GM15510 (cell line): Measurements from ENCODE around the gene C1orf21.

ENCODE experiments used
- POLR2A ChIP-seq: IDR thresholded peaks from 3 replicates; pipeline ENCODE4 v1.6.1; 2011; ENCODE audit warnings: borderline replicate concordance; ENCODE audit not compliant: insufficient read length; ENCODE audit errors: extremely low read depth

C1orf21 gene

DNA sequence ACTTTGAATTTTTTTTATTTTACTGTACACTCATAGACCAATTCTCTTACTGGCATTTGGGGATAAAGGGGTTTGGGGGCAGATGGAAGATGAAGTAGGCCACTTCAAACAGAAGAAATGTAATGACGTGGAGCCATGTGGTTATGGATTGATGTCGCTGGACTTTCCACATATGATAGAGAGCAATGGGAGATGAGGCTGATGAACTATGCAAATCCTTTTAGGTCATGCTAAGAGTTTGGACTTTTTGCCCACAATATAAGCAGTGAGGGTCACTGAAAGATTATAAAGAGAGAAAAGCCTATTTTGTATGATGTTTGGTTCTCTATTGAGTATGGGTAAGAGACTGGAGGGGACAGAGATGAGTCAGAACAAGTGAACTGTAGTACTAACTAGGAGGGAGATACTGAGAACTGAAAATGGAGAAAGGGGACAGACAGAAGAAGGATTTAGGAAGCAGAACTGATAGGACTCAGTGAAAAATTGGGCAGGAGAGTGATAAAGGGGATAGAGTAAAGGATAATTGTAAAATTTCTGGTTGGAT, 9.2 kb downstream of the C1orf21 start:
- TF ChIP-seq POLR2A = no peak

GRCh38 chr1:184399192-184399847, 12.5 kb downstream of the C1orf21 start:
- TF ChIP-seq POLR2A = no peak

GRCh38 chr1:184403961-184404726, 17.3 kb downstream of the C1orf21 start:
- TF ChIP-seq POLR2A = no peak

DNA sequence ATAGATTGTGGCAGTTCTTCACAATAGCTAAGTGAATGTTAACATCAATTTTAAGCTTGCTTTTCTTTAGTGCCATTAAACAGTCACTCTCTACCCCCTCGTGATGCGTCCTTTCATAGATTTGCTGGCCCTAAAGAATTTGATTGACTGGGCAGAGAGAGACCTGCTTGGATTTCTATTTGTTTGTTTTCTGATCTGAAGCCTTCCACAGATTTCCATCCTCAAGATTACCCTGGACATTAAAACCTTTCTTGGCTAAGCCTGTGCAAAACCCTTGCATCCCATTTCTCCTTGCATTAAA, 17.8 kb downstream of the C1orf21 start:
- TF ChIP-seq POLR2A = no peak

DNA sequence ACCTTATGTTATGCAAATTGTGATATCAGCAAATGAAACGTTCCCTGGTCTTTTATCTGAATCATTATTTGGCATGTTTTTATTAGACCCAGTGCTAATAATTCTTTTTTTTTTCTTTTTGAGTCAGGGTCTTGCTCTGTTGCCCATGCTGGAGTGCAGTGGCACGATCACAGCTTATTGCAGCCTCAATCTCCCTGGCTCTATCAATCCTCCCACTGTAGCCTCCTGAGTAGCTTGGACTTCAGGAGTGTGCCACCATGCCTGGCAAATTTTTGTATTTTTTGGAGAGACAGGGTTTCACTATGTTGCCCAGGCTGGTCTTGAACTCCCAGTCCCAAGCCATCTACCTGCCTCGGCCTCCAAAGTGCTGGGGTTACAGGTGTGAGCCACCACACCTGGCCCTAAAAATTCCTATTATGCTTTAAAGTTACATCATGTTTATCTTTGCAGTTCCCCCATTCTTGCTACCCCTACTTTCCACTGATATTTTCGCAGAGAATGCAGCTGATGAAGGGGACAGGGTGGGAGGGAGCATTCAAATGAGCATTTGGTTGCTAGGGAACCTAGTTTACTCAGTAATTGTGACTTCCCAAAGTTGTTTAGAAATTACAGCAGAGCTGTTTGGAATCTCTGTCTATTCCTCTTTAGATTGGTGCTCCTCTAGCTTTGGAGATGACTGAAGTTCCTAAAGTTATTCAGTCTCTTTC, 18.4 kb downstream of the C1orf21 start:
- TF ChIP-seq POLR2A = no peak

DNA sequence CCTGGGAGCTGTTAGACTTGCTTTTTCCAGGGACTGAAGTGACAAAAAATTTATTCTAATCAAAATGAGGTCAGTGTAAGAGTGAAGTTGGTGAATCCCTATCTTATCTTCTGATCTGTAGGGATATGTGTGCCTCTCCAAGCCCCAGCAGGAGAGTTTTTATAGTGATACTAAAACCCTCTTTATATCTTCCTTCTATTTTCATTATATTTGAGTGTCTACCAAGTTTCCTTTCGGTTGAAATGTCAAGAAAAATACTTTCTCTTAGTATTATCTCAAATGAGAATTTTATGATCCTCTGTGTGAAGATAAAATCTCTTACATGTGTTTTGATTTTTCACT, 18.9 kb downstream of the C1orf21 start:
- TF ChIP-seq POLR2A = no peak

- TF ChIP-seq POLR2A = no peak
Observed at GRCh38 chr1:184406479-184406878, 19.6 kb downstream of the C1orf21 start.

GRCh38 chr1:184407816-184408510, 21.1 kb downstream of the C1orf21 start:
- TF ChIP-seq POLR2A = no peak

GRCh38 chr1:184408580-184408979, 21.8 kb downstream of the C1orf21 start:
- TF ChIP-seq POLR2A = no peak

DNA sequence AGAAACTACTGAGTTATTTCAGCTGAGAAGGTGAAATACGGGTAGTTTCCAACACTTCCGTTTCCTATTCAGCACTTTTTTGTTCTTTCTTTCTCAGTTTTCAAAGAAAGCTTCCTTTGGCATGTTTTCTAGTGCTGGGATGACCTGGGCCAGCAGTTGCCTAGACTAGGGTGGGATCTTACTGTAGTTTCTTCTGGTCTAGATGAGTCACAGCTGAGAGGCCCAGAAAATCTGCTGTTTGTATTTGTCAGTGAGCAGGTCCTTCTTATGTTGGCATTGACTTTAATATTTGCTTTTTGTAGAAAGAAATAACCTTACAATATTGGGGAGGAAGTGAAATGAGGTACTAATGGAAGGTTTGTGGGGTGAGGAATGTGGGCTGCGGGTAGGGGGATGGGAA, 22.2 kb downstream of the C1orf21 start:
- no peak for TF ChIP-seq POLR2A

- no peak for TF ChIP-seq POLR2A
Observed at GRCh38 chr1:184412472-184412871, 25.6 kb downstream of the C1orf21 start.

- no peak for TF ChIP-seq POLR2A
Observed at GRCh38 chr1:184416481-184416880, 29.7 kb downstream of the C1orf21 start.

DNA sequence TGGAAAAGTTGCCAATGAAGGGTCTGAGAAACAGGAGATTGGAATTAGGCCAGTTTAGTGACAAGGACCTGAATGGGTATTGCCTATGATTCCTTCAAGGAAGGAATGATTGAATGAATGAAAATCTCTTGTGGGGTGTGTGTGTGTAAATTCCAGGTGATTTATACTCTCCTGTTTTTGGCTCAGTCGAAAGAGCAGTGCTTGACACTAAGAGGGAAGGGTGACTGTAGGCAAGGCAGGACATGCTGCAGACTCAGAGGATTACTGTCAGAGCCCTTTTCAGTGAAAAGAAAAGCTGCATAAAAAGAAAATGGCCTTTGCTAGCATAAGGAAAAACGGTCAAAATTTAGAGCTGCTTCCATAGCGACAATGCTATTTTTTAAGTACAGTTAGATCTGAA, 30.1 kb downstream of the C1orf21 start:
- TF ChIP-seq POLR2A = no peak

DNA sequence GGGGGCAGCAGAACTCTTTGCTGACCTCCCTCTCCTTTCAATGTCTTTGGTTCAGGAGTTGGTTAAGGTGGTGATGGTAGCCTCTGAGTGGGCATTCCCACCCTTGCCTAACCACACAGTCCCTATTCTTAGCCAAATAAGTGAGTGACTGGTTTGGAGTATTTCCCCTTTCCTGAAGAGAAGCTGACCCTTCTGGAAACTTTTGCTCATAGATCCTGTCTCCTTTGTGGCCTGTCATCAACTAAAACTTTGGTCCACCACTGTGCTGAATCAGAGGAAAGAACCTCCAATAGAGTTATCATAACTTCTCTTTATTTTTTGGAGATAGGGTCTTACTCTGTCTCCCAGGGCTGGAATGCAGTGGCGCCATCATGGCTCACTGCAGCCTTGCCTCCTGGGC, 31.1 kb downstream of the C1orf21 start:
- no peak for TF ChIP-seq POLR2A

GRCh38 chr1:184418652-184419349, 32.0 kb downstream of the C1orf21 start:
- TF ChIP-seq POLR2A = no peak

GRCh38 chr1:184419350-184420161, 32.7 kb downstream of the C1orf21 start:
- no peak for TF ChIP-seq POLR2A
